Effector memory CD4-positive, alpha-beta T cell (primary cell): ENCODE measurements around the gene OPALIN.
A peak's percentile ranks its signal among the peaks of the same experiment; 100 is the strongest.

ENCODE experiments used
- DNase-seq, 3 donors: peaks; one replicate each; pipeline ENCODE4 v3.0.0-alpha.2; 2020
- H3K27ac ChIP-seq: 2 replicates; pipeline ENCODE4 v1.7.0; 2013; ENCODE audit warnings: mild to moderate bottlenecking, low read length, moderate library complexity; ENCODE audit not compliant: insufficient read depth, poor library complexity, severe bottlenecking
- H3K27me3 ChIP-seq: replicated peaks from 2 replicates; pipeline ENCODE4 v1.7.0; 2013; ENCODE audit warnings: mild to moderate bottlenecking, low read length; ENCODE audit not compliant: insufficient read depth, control insufficient read depth, poor library complexity, severe bottlenecking
- H3K36me3 ChIP-seq: 2 replicates; pipeline ENCODE4 v1.7.0; 2013; ENCODE audit warnings: mild to moderate bottlenecking, low read length, moderate library complexity; ENCODE audit not compliant: control insufficient read depth, insufficient read depth
- H3K4me1 ChIP-seq: 2 replicates; pipeline ENCODE4 v1.7.0; 2013; ENCODE audit warnings: low read length, mild to moderate bottlenecking; ENCODE audit not compliant: control insufficient read depth, insufficient read depth, poor library complexity, severe bottlenecking
- H3K4me3 ChIP-seq: 2 replicates; pipeline ENCODE4 v1.7.0; 2013; ENCODE audit warnings: low read length, low read depth, mild to moderate bottlenecking; ENCODE audit not compliant: insufficient read depth, poor library complexity, severe bottlenecking
- H3K9me3 ChIP-seq: 2 replicates; pipeline ENCODE4 v1.7.0; 2013; ENCODE audit warnings: mild to moderate bottlenecking, low read length, moderate library complexity; ENCODE audit not compliant: control insufficient read depth
- total RNA-seq, 3 donors: gene quantifications; one replicate each; lab custom pipeline; 2026; lab: John Stamatoyannopoulos, UW

The OPALIN gene, protein sequence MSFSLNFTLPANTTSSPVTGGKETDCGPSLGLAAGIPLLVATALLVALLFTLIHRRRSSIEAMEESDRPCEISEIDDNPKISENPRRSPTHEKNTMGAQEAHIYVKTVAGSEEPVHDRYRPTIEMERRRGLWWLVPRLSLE
- 0 reads per million in 3 donors for total RNA-seq

GRCh38 chr10:96358851-96359540 is at the start of gene OPALIN:
TSS of gene OPALIN (minus strand) at chr10:96359002. CDS start at chr10:96358896, 106 bp downstream.
- Histone ChIP-seq H3K9me3 (no peaks in the 10 kb centered on the region), H3K4me1 (no peaks in the 10 kb centered on the region), H3K27me3 (peaks cover 4% of the 10 kb centered on the region), H3K36me3 (no peaks in the 10 kb centered on the region), H3K4me3 (no peak within 1 kb of the TSS), H3K27ac (no peak within 1 kb of the TSS)
- DNase-seq = no peak

DNA sequence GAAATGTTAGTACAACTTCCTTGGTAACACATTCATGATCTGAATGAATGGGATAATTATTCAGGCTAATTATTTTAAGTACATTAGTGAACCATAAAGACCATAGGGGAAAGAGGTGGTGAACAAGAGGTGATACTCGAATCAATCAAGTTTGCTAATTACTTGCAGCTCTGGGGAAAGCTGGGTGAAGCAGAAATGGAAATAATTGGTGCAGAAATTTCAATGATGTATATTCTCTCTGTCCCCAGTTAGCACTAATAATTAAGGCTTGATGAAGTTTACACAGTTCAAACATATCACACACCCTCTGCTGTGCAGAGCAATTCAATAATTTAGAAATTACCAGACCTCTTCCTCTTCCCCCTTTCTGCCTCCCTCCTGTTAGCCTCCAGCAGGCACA is 49.4 kb upstream of the OPALIN start:
- Histone ChIP-seq H3K4me1 (no peaks in the 10 kb centered on the region), H3K4me3 (no peak overlapping the region), H3K36me3 (no peaks in the 10 kb centered on the region), H3K27me3 (peaks cover 3% of the 10 kb centered on the region), H3K27ac (no peak overlapping the region), H3K9me3 (no peaks in the 10 kb centered on the region)
- DNase-seq = no peak

GRCh38 chr10:96407560-96408069 is 48.8 kb upstream of the OPALIN start:
- DNase-seq = no peak
- Histone ChIP-seq H3K36me3 (no peaks in the 10 kb centered on the region), H3K27ac (no peak overlapping the region), H3K27me3 (peaks cover 3% of the 10 kb centered on the region), H3K4me3 (no peak overlapping the region), H3K4me1 (no peaks in the 10 kb centered on the region), H3K9me3 (no peaks in the 10 kb centered on the region)

- Histone ChIP-seq H3K4me3 (no peak overlapping the region), H3K9me3 (no peaks in the 10 kb centered on the region), H3K27me3 (no peaks in the 10 kb centered on the region), H3K27ac (no peak overlapping the region), H3K4me1 (no peaks in the 10 kb centered on the region), H3K36me3 (no peaks in the 10 kb centered on the region)
- no peak for DNase-seq
These were observed 47.3 kb upstream of the OPALIN start for GRCh38 chr10:96406091-96406490.

- H3K4me1 ChIP-seq = no peaks in the 10 kb centered on the region
These were observed 43.9 kb upstream of the OPALIN start for GRCh38 chr10:96402417-96403305.

DNA sequence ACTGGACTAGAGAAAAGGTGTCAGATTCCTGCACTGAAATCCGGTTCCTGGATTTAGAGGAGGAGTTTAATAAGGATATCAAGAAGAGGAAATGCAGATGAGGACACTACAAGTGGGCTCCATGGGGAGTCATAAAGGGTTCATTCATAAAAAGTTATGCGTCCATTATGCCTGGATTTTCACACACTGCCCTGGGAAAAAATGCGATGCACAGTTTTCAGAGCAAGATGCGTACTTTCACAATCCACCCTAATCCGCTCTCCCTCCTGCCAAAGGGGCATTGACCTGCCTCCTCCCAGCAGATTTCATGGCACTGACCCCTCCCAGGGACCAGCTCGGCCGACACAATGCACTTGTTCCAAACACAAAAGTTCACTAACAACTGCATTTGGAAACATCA is 42.2 kb upstream of the OPALIN start:
- no peak for DNase-seq
- peaks cover 1% of the 10 kb centered on the region for H3K4me1 ChIP-seq
- no peaks in the 10 kb centered on the region for H3K9me3 ChIP-seq
- no peak overlapping the region for H3K27ac ChIP-seq
- H3K36me3 ChIP-seq = no peaks in the 10 kb centered on the region
- no peak overlapping the region for H3K4me3 ChIP-seq
- no peaks in the 10 kb centered on the region for H3K27me3 ChIP-seq

More at GRCh38 chr10:96402417-96403305, 43.9 kb upstream of the OPALIN start:
- Histone ChIP-seq H3K27me3 (no peaks in the 10 kb centered on the region), H3K36me3 (no peaks in the 10 kb centered on the region), H3K4me3 (no peak overlapping the region), H3K9me3 (no peaks in the 10 kb centered on the region), H3K27ac (no peak overlapping the region)
- no peak for DNase-seq

- Histone ChIP-seq H3K27ac (no peak overlapping the region), H3K36me3 (no peaks in the 10 kb centered on the region), H3K4me1 (peaks cover 3% of the 10 kb centered on the region), H3K27me3 (no peaks in the 10 kb centered on the region), H3K9me3 (no peaks in the 10 kb centered on the region), H3K4me3 (no peak overlapping the region)
- DNase-seq = no peak
These were observed 41.7 kb upstream of the OPALIN start for GRCh38 chr10:96400465-96400864.

- Histone ChIP-seq H3K9me3 (no peaks in the 10 kb centered on the region), H3K27me3 (no peaks in the 10 kb centered on the region), H3K36me3 (no peaks in the 10 kb centered on the region), H3K4me3 (no peak overlapping the region), H3K4me1 (peaks cover 3% of the 10 kb centered on the region), H3K27ac (no peak overlapping the region)
- DNase-seq = no peak
These were observed 39.1 kb upstream of the OPALIN start for GRCh38 chr10:96397902-96398301.

DNA sequence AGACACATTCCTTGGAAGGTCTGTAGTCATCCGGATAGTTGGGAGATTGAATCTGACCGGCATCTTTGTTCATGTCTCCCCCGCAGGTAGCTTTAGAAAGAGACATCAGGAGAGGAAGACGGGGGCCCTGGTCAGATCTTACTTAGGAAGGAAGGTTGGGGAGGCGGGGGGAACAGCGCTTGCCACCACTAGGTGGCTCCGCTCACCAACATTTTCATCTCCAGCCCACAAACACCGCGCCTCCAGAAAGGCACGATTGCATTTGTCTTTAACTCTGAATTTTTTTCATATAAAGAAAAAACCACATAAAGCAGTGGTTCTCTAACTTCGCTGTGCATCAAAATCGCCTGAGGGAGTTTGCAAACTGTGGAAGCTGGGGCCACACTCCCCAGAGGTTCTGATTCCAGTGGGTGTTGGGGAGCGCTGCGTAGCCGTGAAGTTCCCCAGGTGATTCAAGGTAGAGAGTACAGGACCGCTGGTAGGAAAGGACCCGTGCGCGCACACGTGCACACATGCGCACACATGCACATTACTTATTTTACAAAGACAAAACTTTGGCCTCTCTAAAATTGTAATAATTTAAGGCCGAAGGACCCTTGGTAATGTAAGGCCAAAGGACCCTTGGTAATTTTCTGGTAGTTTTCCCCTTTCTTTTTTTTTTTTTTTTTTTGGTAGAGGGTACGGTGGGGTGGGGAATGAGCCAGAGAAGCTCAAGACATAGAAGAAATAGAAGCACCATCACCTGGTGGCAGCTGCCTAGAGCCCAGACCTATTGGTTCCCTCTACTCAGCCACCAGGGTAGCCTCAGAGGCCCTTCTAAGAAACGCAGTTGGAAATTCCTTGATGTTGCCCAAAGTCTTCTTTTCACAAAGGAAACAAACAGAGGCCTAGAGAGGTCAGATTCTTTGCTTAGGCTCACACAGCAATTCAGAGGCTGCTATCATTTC is 37.4 kb upstream of the OPALIN start:
- peak; percentile 9 to 15 (median 10) for DNase-seq

More for the DNA sequence above, 37.4 kb upstream of the OPALIN start:
- peaks cover 3% of the 10 kb centered on the region for H3K4me1 ChIP-seq
- no peak overlapping the region for H3K4me3 ChIP-seq
- H3K27ac ChIP-seq = no peak overlapping the region
- no peaks in the 10 kb centered on the region for H3K36me3 ChIP-seq
- H3K27me3 ChIP-seq = no peaks in the 10 kb centered on the region
- H3K9me3 ChIP-seq = no peaks in the 10 kb centered on the region
